Measurements from ENCODE around the gene TMEM126A.
"Not testable (repeated sequence)": the region's sequence is repeated elsewhere in the genome, so short reads cannot be mapped to it uniquely, and the experiment has no call there.

Gene TMEM126A

DNA sequence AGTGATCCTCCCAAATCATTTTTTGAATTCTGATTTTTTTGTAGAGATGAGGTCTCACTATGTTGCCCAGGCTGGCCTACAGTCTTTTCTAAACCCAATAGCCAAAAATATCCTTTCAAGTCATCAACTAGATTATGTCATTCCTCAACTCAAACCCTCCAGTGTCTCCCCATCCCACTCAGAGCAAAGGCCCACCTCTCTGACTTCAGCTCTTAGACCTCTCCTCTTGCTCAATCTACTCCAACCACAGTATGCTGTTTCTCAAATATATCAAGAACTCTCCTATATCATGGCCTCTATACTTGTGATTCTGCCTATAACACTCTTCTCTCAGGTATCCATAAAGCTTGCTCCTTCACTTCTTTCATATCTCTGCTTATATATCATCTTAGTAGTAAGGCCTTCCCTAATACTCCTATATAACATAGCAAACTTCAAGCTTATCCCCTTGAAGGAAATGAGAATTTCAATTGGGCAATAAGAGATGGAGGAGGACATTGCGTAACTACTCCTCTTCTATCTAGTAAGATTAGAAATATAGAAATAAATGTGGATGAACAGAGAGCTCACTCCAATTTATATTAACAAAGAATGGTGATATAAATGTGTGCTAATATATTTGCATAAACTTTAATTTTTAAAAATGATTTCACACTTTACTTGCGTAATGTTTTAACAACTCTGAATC lies 45.1 kb upstream of the TMEM126A start:
- no peak overlapping the region for H3K4me3 ChIP-seq (ENCODE audit: low read depth, low read length)
- H3K36me3 ChIP-seq (ENCODE audit: control insufficient read depth in 2 of 2, insufficient read depth in 1 of 2, low read length in 2 of 2) = no peaks in the 10 kb centered on the region
- H3K27ac ChIP-seq (ENCODE audit: extremely low read depth, low read depth, low read length) = no peak overlapping the region
- ChIA-PET POLR2A (no interaction called here), CTCF (interaction anchor here (0.5 to 0.6 kb wide), 2 partner anchors 257 to 302 kb away, joined by 3 read pairs; no protein-coding TSS in a partner anchor)
- no peaks in the 10 kb centered on the region for H3K4me1 ChIP-seq (ENCODE audit: control insufficient read depth, insufficient read depth, low read length)
- no peak for TF ChIP-seq ZNF596 (tag by site-specific recombination; IDR thresholded peaks at IDR 0.05)
- no peak for TF ChIP-seq ZNF274 (IDR thresholded peaks at IDR 0.05; ENCODE audit: low read length)
- TF ChIP-seq ZNF274 (tag by site-specific recombination; IDR thresholded peaks at IDR 0.05; ENCODE audit: borderline replicate concordance) = no peak
- TF ChIP-seq, protein P1, sequence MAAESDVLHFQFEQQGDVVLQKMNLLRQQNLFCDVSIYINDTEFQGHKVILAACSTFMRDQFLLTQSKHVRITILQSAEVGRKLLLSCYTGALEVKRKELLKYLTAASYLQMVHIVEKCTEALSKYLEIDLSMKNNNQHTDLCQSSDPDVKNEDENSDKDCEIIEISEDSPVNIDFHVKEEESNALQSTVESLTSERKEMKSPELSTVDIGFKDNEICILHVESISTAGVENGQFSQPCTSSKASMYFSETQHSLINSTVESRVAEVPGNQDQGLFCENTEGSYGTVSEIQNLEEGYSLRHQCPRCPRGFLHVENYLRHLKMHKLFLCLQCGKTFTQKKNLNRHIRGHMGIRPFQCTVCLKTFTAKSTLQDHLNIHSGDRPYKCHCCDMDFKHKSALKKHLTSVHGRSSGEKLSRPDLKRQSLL (tag by site-specific recombination; IDR thresholded peaks at IDR 0.05) = no peak
- TF ChIP-seq, protein P2, sequence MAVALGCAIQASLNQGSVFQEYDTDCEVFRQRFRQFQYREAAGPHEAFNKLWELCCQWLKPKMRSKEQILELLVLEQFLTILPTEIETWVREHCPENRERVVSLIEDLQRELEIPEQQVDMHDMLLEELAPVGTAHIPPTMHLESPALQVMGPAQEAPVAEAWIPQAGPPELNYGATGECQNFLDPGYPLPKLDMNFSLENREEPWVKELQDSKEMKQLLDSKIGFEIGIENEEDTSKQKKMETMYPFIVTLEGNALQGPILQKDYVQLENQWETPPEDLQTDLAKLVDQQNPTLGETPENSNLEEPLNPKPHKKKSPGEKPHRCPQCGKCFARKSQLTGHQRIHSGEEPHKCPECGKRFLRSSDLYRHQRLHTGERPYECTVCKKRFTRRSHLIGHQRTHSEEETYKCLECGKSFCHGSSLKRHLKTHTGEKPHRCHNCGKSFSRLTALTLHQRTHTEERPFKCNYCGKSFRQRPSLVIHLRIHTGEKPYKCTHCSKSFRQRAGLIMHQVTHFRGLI (tag by site-specific recombination; IDR thresholded peaks at IDR 0.05) = no peak
- no peak for TF ChIP-seq SP2 (tag by site-specific recombination; IDR thresholded peaks at IDR 0.05)
- TF ChIP-seq HOXC10 (CRISPR knock-in tag; IDR thresholded peaks at IDR 0.05) = no peak
- no peak for TF ChIP-seq SCRT1 (tag by site-specific recombination; IDR thresholded peaks at IDR 0.05; ENCODE audit: borderline replicate concordance)
- TF ChIP-seq, protein P3, sequence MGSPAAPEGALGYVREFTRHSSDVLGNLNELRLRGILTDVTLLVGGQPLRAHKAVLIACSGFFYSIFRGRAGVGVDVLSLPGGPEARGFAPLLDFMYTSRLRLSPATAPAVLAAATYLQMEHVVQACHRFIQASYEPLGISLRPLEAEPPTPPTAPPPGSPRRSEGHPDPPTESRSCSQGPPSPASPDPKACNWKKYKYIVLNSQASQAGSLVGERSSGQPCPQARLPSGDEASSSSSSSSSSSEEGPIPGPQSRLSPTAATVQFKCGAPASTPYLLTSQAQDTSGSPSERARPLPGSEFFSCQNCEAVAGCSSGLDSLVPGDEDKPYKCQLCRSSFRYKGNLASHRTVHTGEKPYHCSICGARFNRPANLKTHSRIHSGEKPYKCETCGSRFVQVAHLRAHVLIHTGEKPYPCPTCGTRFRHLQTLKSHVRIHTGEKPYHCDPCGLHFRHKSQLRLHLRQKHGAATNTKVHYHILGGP (tag by site-specific recombination; IDR thresholded peaks at IDR 0.05) = no peak
- no peak for TF ChIP-seq HOXA7 (CRISPR knock-in tag; IDR thresholded peaks at IDR 0.05; ENCODE audit: borderline replicate concordance)
- TF ChIP-seq ZSCAN23 (tag by site-specific recombination; IDR thresholded peaks at IDR 0.05) = no peak
- no peak for TF ChIP-seq ZNF112 (tag by site-specific recombination; IDR thresholded peaks at IDR 0.05)
- no peak for TF ChIP-seq GLI4 (tag by site-specific recombination; IDR thresholded peaks at IDR 0.05)
- TF ChIP-seq ZNF473 (tag by site-specific recombination; IDR thresholded peaks at IDR 0.05) = no peak
- TF ChIP-seq ZNF214 (tag by site-specific recombination; IDR thresholded peaks at IDR 0.05; ENCODE audit: borderline replicate concordance) = no peak
- TF ChIP-seq, protein P4, sequence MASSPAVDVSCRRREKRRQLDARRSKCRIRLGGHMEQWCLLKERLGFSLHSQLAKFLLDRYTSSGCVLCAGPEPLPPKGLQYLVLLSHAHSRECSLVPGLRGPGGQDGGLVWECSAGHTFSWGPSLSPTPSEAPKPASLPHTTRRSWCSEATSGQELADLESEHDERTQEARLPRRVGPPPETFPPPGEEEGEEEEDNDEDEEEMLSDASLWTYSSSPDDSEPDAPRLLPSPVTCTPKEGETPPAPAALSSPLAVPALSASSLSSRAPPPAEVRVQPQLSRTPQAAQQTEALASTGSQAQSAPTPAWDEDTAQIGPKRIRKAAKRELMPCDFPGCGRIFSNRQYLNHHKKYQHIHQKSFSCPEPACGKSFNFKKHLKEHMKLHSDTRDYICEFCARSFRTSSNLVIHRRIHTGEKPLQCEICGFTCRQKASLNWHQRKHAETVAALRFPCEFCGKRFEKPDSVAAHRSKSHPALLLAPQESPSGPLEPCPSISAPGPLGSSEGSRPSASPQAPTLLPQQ (tag by site-specific recombination; IDR thresholded peaks at IDR 0.05) = no peak
- no peaks in the 10 kb centered on the region for H3K9me3 ChIP-seq (ENCODE audit: control insufficient read depth, insufficient read depth, low read depth, low read length)

DNA sequence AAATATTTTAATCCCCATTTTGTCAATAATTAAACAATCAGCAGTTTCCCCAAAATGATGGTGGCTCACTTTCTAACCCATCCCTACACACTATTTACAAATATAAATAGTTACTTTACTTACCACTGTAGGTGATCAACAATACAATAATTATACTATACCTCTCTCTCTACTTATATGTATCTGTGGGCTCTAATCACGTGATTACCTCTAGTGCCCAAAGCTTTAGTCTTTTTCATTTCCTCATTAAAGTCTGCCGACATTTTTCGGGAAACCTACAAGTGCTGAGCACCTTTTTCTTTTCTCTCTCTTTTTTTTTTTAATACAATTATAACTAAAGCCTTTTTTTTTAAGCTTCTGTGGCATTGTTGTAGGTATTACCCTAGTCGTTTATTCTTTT lies 44.5 kb upstream of the TMEM126A start:
- Histone ChIP-seq H3K9me3 (ENCODE audit: control insufficient read depth, insufficient read depth, low read depth, low read length) (no peaks in the 10 kb centered on the region), H3K27ac (ENCODE audit: extremely low read depth, low read depth, low read length) (no peak overlapping the region), H3K36me3 (ENCODE audit: control insufficient read depth in 2 of 2, insufficient read depth in 1 of 2, low read length in 2 of 2) (no peaks in the 10 kb centered on the region), H3K4me1 (ENCODE audit: control insufficient read depth, insufficient read depth, low read length) (no peaks in the 10 kb centered on the region), H3K4me3 (ENCODE audit: low read depth, low read length) (no peak overlapping the region)
- CTCF ChIA-PET = interaction anchor here (0.5 to 0.6 kb wide), 2 partner anchors 256 to 302 kb away, joined by 3 read pairs; no protein-coding TSS in a partner anchor
- POLR2A ChIA-PET = no interaction called here
- TF ChIP-seq, protein P5, sequence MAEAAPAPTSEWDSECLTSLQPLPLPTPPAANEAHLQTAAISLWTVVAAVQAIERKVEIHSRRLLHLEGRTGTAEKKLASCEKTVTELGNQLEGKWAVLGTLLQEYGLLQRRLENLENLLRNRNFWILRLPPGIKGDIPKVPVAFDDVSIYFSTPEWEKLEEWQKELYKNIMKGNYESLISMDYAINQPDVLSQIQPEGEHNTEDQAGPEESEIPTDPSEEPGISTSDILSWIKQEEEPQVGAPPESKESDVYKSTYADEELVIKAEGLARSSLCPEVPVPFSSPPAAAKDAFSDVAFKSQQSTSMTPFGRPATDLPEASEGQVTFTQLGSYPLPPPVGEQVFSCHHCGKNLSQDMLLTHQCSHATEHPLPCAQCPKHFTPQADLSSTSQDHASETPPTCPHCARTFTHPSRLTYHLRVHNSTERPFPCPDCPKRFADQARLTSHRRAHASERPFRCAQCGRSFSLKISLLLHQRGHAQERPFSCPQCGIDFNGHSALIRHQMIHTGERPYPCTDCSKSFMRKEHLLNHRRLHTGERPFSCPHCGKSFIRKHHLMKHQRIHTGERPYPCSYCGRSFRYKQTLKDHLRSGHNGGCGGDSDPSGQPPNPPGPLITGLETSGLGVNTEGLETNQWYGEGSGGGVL (tag by site-specific recombination; IDR thresholded peaks at IDR 0.05) = no peak
- TF ChIP-seq ZNF555 (tag by site-specific recombination; conservative IDR thresholded peaks at IDR 0.05) (no peak), ZNF114 (tag by site-specific recombination; IDR thresholded peaks at IDR 0.05) (no peak), KLF16 (tag by site-specific recombination; IDR thresholded peaks at IDR 0.05) (no peak), EGR2 (tag by site-specific recombination; IDR thresholded peaks at IDR 0.05; ENCODE audit: low read depth) (no peak), ZNF48 (tag by site-specific recombination; IDR thresholded peaks at IDR 0.05) (no peak), ZNF660 (tag by site-specific recombination; IDR thresholded peaks at IDR 0.05) (no peak), HOXD13 (CRISPR knock-in tag; IDR thresholded peaks at IDR 0.05; ENCODE audit: borderline replicate concordance) (no peak), ZSCAN23 (tag by site-specific recombination; IDR thresholded peaks at IDR 0.05) (no peak)

DNA sequence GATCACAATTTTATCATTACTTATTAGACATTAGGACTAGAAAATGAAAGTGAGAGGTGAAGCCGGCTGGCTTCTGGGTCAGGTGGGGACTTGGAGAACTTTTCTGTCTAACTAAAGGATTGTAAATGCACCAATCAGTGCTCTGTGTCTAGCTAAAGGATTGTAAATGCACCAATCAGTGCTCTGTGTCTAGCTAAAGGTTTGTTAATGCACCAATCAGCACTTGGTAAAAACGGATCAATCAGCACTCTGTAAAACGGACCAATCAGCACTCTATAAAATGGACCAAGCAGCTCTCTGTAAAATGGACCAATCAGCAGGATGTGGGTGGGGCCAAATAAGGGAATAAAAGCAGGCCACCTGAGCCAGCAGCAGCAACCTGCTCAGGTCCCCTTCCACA lies 41.5 kb upstream of the TMEM126A start:
- POLR2A ChIA-PET = not testable (repeated sequence)
- CTCF ChIA-PET = interaction anchor here (0.8 kb wide), 1 partner anchor 74 kb away, joined by 3 read pairs; no protein-coding TSS in a partner anchor

More for the DNA sequence above, 41.5 kb upstream of the TMEM126A start:
- H3K9me3 ChIP-seq (ENCODE audit: control insufficient read depth, insufficient read depth, low read depth, low read length); H3K36me3 ChIP-seq (ENCODE audit: control insufficient read depth in 2 of 2, insufficient read depth in 1 of 2, low read length in 2 of 2); H3K4me3 ChIP-seq (ENCODE audit: low read depth, low read length); H3K4me1 ChIP-seq (ENCODE audit: control insufficient read depth, insufficient read depth, low read length); H3K27ac ChIP-seq (ENCODE audit: extremely low read depth, low read depth, low read length): not testable (repeated sequence)
